ENCODE data around the gene DPP8. TPM values are rescaled to one million over a fixed set of nuclear protein-coding genes. Genes with fewer than 3 reads are reported as not detected.

The DPP8 gene
- total RNA-seq, 1 experiment from 2014 or later: 25.1 TPM

DNA sequence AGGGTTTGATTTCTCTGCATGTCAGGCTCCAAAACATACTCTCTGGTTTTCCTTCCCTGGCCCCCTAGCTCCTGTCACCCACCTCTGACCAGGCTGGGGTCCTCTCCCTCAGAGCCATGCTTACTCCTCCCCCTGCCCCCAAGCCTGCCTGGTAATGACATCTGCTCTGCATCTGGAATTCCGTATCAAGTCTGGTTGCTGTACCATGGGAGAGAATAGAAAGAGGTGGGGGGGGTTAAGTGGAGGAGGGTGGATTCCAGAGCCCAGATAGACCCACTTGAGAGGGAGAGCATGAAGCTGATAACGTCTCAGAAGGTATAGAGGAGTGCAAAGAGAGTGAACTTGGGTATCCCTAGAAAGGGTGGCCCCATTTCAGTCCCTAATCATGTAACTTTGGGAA, 98.9 kb downstream of the DPP8 start:
- H3K9me2 ChIP-seq (ENCODE audit: insufficient read depth): no peaks in the 10 kb centered on the region
- peaks cover 9% of the 10 kb centered on the region; the same call in 1 of the 2 replicates for H3K4me1 ChIP-seq (replicated peaks; ENCODE audit: insufficient read depth)
- no peak overlapping the region for H2AFZ ChIP-seq
- no peaks in the 10 kb centered on the region for H3K79me2 ChIP-seq (ENCODE audit: low read depth)
- DNase-seq: no peak
- H3K4me3 ChIP-seq: no peak overlapping the region
- H3K4me2 ChIP-seq: no peak overlapping the region
- TF ChIP-seq EZH2 (IDR thresholded peaks at IDR 0.05; ENCODE audit: low read depth): no peak
- TF ChIP-seq, protein P1, sequence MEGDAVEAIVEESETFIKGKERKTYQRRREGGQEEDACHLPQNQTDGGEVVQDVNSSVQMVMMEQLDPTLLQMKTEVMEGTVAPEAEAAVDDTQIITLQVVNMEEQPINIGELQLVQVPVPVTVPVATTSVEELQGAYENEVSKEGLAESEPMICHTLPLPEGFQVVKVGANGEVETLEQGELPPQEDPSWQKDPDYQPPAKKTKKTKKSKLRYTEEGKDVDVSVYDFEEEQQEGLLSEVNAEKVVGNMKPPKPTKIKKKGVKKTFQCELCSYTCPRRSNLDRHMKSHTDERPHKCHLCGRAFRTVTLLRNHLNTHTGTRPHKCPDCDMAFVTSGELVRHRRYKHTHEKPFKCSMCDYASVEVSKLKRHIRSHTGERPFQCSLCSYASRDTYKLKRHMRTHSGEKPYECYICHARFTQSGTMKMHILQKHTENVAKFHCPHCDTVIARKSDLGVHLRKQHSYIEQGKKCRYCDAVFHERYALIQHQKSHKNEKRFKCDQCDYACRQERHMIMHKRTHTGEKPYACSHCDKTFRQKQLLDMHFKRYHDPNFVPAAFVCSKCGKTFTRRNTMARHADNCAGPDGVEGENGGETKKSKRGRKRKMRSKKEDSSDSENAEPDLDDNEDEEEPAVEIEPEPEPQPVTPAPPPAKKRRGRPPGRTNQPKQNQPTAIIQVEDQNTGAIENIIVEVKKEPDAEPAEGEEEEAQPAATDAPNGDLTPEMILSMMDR (conservative IDR thresholded peaks at IDR 0.05): no peak
- no peaks in the 10 kb centered on the region for H3K36me3 ChIP-seq (ENCODE audit: low read depth)
- no peaks in the 10 kb centered on the region for H3K9me3 ChIP-seq (ENCODE audit: insufficient read depth, low read depth)
- intact Hi-C loops (cut with micrococcal nuclease; ENCODE audit: unreplicated experiment): no loop called here
- no TSS peak for BruUV-seq (replicated peaks)
- H4K20me1 ChIP-seq (ENCODE audit: insufficient read depth): no peaks in the 10 kb centered on the region
- ChIA-PET CTCF (no interaction called here), POLR2A (ENCODE audit: unreplicated experiment) (interaction anchor here (0.6 kb wide), 1 partner anchor 467 kb away, joined by 5 read pairs; no protein-coding TSS in a partner anchor)
- peaks cover 4% of the 10 kb centered on the region; the same call in 1 of the 2 replicates for H3K27me3 ChIP-seq (ENCODE audit: insufficient read depth, low read depth)
- H3K27ac ChIP-seq: no peak overlapping the region
- H3F3A ChIP-seq (ENCODE audit: insufficient read depth, low read depth): no peaks in the 10 kb centered on the region

DNA sequence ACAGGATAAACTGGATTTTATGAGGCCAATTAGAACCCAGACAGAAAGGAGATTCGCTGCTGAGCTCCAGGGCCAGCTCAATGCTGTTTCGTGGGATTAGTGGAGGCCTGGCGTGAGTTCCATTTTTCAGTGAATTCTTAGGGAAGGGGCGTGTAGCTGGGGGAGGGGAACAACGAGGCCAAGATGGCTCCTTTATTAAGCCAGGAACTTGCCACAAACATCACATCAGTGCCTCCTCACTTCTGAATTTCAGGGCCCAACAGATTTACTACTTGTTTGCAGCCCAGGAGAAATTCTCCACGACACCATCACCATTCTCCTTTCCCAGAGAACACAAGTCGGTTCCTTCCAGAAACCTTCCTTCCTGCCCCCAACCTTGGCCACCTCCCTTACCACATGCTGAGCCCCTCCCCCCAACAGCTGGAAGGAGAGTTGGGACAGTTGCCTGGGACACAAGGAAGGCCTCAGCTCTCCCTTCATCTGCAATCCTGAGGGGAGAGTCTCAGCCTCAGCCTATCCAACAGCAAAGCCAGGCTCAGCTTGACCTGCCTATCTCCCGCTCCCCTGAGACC, 100.6 kb downstream of the DPP8 start:
- Histone ChIP-seq H3K9me2 (ENCODE audit: insufficient read depth) (no peaks in the 10 kb centered on the region), H2AFZ (no peak overlapping the region), H3K27me3 (ENCODE audit: insufficient read depth, low read depth) (peaks cover 2% of the 10 kb centered on the region; the same call in 1 of the 2 replicates), H3K9me3 (ENCODE audit: insufficient read depth, low read depth) (no peaks in the 10 kb centered on the region), H3K27ac (no peak overlapping the region), H4K20me1 (ENCODE audit: insufficient read depth) (no peaks in the 10 kb centered on the region), H3K4me2 (no peak overlapping the region), H3K4me1 (replicated peaks; ENCODE audit: insufficient read depth) (peaks cover 9% of the 10 kb centered on the region; the same call in 1 of the 2 replicates), H3F3A (ENCODE audit: insufficient read depth, low read depth) (no peaks in the 10 kb centered on the region), H3K36me3 (ENCODE audit: low read depth) (no peaks in the 10 kb centered on the region), H3K79me2 (ENCODE audit: low read depth) (no peaks in the 10 kb centered on the region), H3K4me3 (no peak overlapping the region)
- intact Hi-C loops (cut with micrococcal nuclease; ENCODE audit: unreplicated experiment): no loop called here
- DNase-seq: no peak
- CTCF ChIA-PET: no interaction called here
- POLR2A ChIA-PET (ENCODE audit: unreplicated experiment): no interaction called here
- BruUV-seq (replicated peaks): no TSS peak
- TF ChIP-seq, protein P1 (conservative IDR thresholded peaks at IDR 0.05): no peak
- no peak for TF ChIP-seq EZH2 (IDR thresholded peaks at IDR 0.05; ENCODE audit: low read depth)

DNA sequence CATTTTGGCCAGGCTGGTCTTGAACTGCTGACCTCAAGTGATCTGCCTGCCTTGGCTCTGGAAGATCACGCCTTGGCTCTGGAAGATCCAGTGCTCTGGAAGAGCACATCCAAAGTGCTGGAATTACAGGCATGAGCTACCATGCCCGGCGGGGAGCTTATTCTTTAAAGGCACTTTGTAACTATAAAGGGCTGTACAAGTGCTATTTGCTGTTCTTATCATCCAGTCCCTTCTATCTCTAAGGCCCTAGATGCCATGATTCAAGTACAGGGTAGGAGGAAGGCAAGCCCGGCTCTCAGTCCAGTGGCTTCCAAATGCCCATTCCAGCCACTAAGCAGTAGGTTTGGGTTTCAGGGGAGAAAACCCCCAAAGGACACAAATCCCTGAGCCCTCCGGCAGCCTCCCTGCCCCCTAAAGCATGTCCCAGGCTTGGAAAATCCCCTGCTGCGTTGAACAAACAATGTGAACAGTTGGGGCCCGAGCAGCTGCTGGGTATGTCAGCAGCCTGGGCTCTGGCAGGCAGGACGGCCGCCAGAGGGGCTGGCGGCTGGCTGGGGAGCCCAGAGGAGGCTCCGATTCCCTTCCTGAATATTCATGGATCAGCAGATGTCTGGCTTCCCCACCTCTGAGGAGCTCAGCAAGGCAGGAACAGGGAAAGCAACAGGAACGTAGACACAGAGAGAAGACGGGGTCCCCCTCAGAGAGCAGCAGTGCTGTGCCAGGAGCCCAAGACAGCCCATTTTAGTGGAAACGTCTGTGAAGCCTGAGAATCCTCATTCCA, 102.5 kb downstream of the DPP8 start:
- intact Hi-C loops (cut with micrococcal nuclease; ENCODE audit: unreplicated experiment): no loop called here
- Histone ChIP-seq H3K79me2 (ENCODE audit: low read depth) (no peaks in the 10 kb centered on the region), H3F3A (ENCODE audit: insufficient read depth, low read depth) (no peaks in the 10 kb centered on the region), H4K20me1 (ENCODE audit: insufficient read depth) (no peaks in the 10 kb centered on the region), H3K27me3 (ENCODE audit: insufficient read depth, low read depth) (no peaks in the 10 kb centered on the region), H2AFZ (no peak overlapping the region), H3K9me3 (ENCODE audit: insufficient read depth, low read depth) (no peaks in the 10 kb centered on the region), H3K27ac (no peak overlapping the region), H3K9me2 (ENCODE audit: insufficient read depth) (no peaks in the 10 kb centered on the region), H3K36me3 (ENCODE audit: low read depth) (no peaks in the 10 kb centered on the region), H3K4me3 (no peak overlapping the region), H3K4me1 (replicated peaks; ENCODE audit: insufficient read depth) (0 out of 2 replicates have a peak, but pooled peaks cover 3% of the 10 kb centered on the region), H3K4me2 (no peak overlapping the region)
- BruUV-seq (replicated peaks): no TSS peak
- POLR2A ChIA-PET (ENCODE audit: unreplicated experiment): no interaction called here
- CTCF ChIA-PET: no interaction called here
- TF ChIP-seq, protein P1 (conservative IDR thresholded peaks at IDR 0.05): no peak
- TF ChIP-seq EZH2 (IDR thresholded peaks at IDR 0.05; ENCODE audit: low read depth): no peak
- DNase-seq: no peak

Data from PC-9 (cell line).